Measurements from ENCODE around the gene ATP1A1. TPM values are rescaled to one million over a fixed set of nuclear protein-coding genes. Genes with fewer than 3 reads are reported as not detected.

The ATP1A1 gene
- total RNA-seq, 2 donors from 2014 or later = 718 to 936 TPM

DNA sequence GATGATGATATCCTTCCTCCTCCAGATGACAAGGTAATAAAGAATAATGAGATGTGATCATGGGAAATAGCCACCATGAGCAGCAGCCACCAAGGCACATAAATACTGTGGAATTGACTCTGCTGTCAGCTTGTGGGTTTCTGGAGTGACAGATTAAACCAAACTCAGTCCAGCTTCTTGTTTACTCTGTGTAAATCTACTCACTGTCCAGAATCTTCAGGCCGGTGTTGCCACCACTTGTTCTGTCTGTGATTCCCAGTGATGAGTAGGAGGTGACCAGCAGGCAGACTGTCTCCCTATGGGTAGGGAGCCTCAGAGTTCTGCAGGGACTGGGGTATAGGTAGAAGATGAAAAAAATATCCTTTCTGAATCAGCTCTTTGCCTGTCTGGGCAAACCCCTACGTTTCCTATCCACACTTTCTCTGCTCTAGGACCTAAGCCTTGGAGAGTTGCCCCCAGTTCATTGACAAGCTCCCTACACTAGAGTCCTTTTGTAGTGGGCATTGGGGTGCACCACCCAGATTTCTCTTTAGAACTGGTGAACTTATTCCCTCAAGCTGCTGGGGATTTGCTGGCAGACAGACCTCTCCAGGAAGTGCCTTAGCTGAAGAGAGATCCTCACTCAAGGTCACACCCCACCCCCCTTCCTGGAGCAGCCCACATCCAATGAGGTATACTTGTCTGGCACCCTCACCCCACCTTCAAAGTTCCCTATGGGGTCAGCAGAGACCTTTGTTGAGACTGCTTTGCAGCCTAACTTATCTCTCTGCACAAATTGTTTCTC lies 47.6 kb downstream of the ATP1A1 start:
- Histone ChIP-seq H3K9ac (ENCODE audit: low read depth in 2 of 2, low read length in 2 of 2) (no peak overlapping the region), H3K27ac (no peak overlapping the region), H3K4me1 (peaks cover 9% of the 10 kb centered on the region), H3K27me3 (no peaks in the 10 kb centered on the region), H3K36me3 (no peaks in the 10 kb centered on the region), H3K9me3 (no peaks in the 10 kb centered on the region), H3K4me3 (no peak overlapping the region)
- intact Hi-C loops (cut with DNase I) = loop anchor here (10.0 kb wide), 1 partner anchor 54 kb away; no protein-coding TSS in a partner anchor
- no peak for DNase-seq
- TF ChIP-seq, protein P1, sequence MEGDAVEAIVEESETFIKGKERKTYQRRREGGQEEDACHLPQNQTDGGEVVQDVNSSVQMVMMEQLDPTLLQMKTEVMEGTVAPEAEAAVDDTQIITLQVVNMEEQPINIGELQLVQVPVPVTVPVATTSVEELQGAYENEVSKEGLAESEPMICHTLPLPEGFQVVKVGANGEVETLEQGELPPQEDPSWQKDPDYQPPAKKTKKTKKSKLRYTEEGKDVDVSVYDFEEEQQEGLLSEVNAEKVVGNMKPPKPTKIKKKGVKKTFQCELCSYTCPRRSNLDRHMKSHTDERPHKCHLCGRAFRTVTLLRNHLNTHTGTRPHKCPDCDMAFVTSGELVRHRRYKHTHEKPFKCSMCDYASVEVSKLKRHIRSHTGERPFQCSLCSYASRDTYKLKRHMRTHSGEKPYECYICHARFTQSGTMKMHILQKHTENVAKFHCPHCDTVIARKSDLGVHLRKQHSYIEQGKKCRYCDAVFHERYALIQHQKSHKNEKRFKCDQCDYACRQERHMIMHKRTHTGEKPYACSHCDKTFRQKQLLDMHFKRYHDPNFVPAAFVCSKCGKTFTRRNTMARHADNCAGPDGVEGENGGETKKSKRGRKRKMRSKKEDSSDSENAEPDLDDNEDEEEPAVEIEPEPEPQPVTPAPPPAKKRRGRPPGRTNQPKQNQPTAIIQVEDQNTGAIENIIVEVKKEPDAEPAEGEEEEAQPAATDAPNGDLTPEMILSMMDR (IDR thresholded peaks at IDR 0.05) = no peak

DNA sequence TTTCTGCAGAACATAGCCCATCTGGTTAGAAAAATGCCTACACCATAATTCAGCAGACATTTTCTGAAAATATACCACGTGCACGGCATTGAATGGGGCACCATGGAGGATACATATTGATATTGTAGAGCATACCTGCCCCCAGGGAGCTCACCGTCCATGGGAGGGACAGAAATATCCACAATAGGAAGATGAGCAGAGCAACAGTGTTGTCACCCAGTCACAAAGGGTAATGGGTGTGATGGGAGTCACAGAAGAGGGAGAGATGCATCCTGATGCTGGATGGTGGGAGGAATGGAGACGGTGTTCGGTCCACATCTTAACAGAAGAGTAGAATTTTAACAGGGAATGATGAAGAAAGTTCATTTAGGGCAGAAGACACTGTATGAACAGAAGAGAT lies 51.4 kb downstream of the ATP1A1 start:
- no peak overlapping the region for H3K9ac ChIP-seq (ENCODE audit: low read depth in 2 of 2, low read length in 2 of 2)
- no peak for DNase-seq
- no peak overlapping the region for H3K4me3 ChIP-seq
- no peaks in the 10 kb centered on the region for H3K4me1 ChIP-seq
- TF ChIP-seq, protein P1 (IDR thresholded peaks at IDR 0.05) = no peak
- H3K9me3 ChIP-seq = no peaks in the 10 kb centered on the region
- no peaks in the 10 kb centered on the region for H3K27me3 ChIP-seq
- no peaks in the 10 kb centered on the region for H3K36me3 ChIP-seq
- H3K27ac ChIP-seq = no peak overlapping the region
- intact Hi-C loops (cut with DNase I) = loop anchor here (10.0 kb wide), 1 partner anchor 50 kb away; no protein-coding TSS in a partner anchor

DNA sequence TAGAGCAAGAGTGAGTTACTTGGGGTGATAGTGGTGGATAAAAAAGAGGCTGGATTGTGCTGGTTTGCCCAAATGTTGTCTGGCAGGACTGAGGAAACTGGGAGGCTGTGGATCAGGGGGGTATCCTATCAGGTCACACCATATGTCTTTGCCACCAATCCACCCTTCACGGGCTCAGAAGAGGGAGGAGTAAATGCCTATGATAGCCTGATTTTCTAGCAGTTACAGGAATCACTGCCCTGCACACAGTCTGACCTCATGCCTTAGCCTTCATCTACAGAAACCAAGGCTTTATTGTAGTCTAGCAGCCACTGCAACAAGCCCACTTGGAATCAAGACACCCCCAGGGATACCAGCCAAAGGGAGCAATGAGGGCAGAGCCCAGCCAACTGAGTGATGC lies 51.8 kb downstream of the ATP1A1 start:
- DNase-seq = no peak
- TF ChIP-seq, protein P1 (IDR thresholded peaks at IDR 0.05) = no peak
- H3K27me3 ChIP-seq = no peaks in the 10 kb centered on the region
- H3K9ac ChIP-seq (ENCODE audit: low read depth in 2 of 2, low read length in 2 of 2) = no peak overlapping the region
- no peaks in the 10 kb centered on the region for H3K36me3 ChIP-seq
- H3K27ac ChIP-seq = no peak overlapping the region
- H3K4me3 ChIP-seq = no peak overlapping the region
- no peaks in the 10 kb centered on the region for H3K9me3 ChIP-seq
- no peaks in the 10 kb centered on the region for H3K4me1 ChIP-seq
- intact Hi-C loops (cut with DNase I) = loop anchor here (10.0 kb wide), 1 partner anchor 50 kb away; no protein-coding TSS in a partner anchor

DNA sequence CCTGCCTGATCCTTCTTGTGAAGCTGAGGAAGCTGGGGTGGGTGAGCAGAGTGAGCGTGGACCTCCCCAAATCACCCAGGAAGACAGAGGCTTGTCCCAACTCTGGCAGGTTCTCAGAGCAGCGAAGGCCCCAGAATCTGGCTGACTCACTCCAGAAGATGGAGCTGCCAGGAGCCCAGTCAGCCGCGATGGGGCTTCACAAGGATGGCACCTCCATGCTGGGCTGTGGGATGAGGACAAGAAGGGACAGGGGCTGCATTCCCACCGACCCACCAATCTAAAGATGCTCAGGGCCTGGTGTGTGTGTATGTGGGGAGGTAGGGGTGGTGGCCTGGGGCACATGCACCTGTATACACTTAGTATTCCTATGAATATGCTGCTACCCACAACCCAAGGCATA lies 52.9 kb downstream of the ATP1A1 start:
- Histone ChIP-seq H3K36me3 (no peaks in the 10 kb centered on the region), H3K27ac (no peak overlapping the region), H3K9ac (ENCODE audit: low read depth in 2 of 2, low read length in 2 of 2) (no peak overlapping the region), H3K27me3 (no peaks in the 10 kb centered on the region), H3K4me3 (no peak overlapping the region), H3K4me1 (no peaks in the 10 kb centered on the region), H3K9me3 (no peaks in the 10 kb centered on the region)
- TF ChIP-seq, protein P1 (IDR thresholded peaks at IDR 0.05) = no peak
- intact Hi-C loops (cut with DNase I) = loop anchor here (10.0 kb wide), 1 partner anchor 49 kb away; no protein-coding TSS in a partner anchor
- no peak for DNase-seq

DNA sequence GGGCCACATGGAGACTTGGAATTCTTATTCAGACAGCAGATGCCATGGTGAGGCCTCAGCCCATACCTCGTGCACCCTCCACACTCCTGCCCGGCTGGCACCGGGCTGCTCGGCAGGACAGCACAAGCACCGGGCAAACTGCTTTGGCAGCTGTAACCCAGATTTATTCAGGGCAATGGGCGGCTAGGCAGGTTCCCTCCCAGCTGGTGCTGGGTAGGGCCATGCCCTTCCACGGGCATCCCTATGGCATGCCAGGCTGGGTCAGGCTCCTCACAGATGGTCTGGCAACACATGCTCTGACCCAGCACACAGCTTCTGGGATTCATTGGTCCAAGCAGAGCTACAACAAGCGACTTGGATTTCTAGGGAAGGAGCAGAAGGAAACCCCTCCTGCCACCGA lies 53.4 kb downstream of the ATP1A1 start:
- H3K4me1 ChIP-seq = no peaks in the 10 kb centered on the region
- intact Hi-C loops (cut with DNase I) = loop anchor here (10.0 kb wide), 1 partner anchor 48 kb away; no protein-coding TSS in a partner anchor
- no peak overlapping the region for H3K4me3 ChIP-seq
- TF ChIP-seq, protein P1 (IDR thresholded peaks at IDR 0.05) = no peak
- H3K9me3 ChIP-seq = no peaks in the 10 kb centered on the region
- DNase-seq = no peak
- no peaks in the 10 kb centered on the region for H3K36me3 ChIP-seq
- no peaks in the 10 kb centered on the region for H3K27me3 ChIP-seq
- no peak overlapping the region for H3K27ac ChIP-seq
- H3K9ac ChIP-seq (ENCODE audit: low read depth in 2 of 2, low read length in 2 of 2) = no peak overlapping the region
